ENCODE data around the gene ARID1A. TPM values are rescaled to one million over a fixed set of nuclear protein-coding genes. Genes with fewer than 3 reads are reported as not detected.

Gene ARID1A
- total RNA-seq, 1 experiment from 2014 or later: 60.5 TPM

DNA sequence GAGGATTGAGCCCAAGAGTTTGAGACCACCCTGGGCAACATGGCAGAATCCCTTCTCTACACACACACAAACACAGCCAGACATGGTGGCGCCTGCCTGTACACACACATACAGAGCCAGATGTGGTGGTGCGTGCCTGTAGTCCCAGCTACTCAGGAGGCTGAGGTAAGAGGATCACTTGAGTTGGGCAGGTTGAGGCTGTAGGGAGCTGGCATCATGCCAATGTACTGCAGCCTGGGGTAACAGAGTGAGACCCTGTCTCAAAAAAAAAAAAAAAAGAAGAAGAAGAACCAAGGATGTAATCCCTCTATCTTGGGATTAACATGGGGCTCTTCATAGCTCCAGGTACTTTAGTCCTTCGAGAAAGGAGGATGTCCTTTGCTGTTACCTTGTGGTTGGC lies 62.5 kb downstream of the ARID1A start:
- no peak for DNase-seq
- peaks cover 33% of the 10 kb centered on the region for H3K79me2 ChIP-seq (ENCODE audit: low read depth)

DNA sequence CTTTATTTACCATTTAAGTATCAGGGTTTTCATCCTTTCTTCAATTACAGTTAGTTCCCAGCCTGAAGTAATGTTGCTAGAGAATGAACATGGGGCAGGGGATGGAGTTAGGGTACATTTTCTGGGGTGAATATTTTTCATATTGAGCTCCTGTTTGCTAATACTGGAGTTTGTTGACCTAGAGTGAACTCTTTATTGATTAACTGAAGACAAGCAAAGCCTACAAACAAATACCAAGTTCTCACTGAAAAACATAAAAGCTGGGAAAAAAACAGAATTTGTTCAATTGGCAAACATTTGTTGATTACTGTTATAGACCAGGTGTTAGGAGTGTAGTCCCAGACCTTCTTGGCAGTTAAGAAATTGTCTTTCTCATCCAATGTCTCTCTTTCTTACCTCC lies 63.7 kb downstream of the ARID1A start:
- H3F3A ChIP-seq (ENCODE audit: insufficient read depth, low read depth): peaks cover 16% of the 10 kb centered on the region
- H3K27me3 ChIP-seq (ENCODE audit: insufficient read depth, low read depth): no peaks in the 10 kb centered on the region
- intact Hi-C loops (cut with micrococcal nuclease; ENCODE audit: unreplicated experiment): no loop called here
- H3K27ac ChIP-seq: no peak overlapping the region
- no peaks in the 10 kb centered on the region for H3K9me2 ChIP-seq (ENCODE audit: insufficient read depth)
- no peak for DNase-seq
- H3K4me2 ChIP-seq: no peak overlapping the region
- H2AFZ ChIP-seq: no peak overlapping the region
- H3K36me3 ChIP-seq (ENCODE audit: low read depth): peaks cover 16% of the 10 kb centered on the region
- peaks cover 10% of the 10 kb centered on the region for H3K4me1 ChIP-seq (replicated peaks; ENCODE audit: insufficient read depth)
- CTCF ChIA-PET: no interaction called here
- TF ChIP-seq, protein P1, sequence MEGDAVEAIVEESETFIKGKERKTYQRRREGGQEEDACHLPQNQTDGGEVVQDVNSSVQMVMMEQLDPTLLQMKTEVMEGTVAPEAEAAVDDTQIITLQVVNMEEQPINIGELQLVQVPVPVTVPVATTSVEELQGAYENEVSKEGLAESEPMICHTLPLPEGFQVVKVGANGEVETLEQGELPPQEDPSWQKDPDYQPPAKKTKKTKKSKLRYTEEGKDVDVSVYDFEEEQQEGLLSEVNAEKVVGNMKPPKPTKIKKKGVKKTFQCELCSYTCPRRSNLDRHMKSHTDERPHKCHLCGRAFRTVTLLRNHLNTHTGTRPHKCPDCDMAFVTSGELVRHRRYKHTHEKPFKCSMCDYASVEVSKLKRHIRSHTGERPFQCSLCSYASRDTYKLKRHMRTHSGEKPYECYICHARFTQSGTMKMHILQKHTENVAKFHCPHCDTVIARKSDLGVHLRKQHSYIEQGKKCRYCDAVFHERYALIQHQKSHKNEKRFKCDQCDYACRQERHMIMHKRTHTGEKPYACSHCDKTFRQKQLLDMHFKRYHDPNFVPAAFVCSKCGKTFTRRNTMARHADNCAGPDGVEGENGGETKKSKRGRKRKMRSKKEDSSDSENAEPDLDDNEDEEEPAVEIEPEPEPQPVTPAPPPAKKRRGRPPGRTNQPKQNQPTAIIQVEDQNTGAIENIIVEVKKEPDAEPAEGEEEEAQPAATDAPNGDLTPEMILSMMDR (conservative IDR thresholded peaks at IDR 0.05): no peak
- no peak for TF ChIP-seq EZH2 (IDR thresholded peaks at IDR 0.05; ENCODE audit: low read depth)
- no peaks in the 10 kb centered on the region for H4K20me1 ChIP-seq (ENCODE audit: insufficient read depth)
- peaks cover 33% of the 10 kb centered on the region for H3K79me2 ChIP-seq (ENCODE audit: low read depth)
- H3K4me3 ChIP-seq: no peak overlapping the region
- no TSS peak for BruUV-seq (replicated peaks)
- H3K9me3 ChIP-seq (ENCODE audit: insufficient read depth, low read depth): no peaks in the 10 kb centered on the region
- POLR2A ChIA-PET (ENCODE audit: unreplicated experiment): no interaction called here

More for the DNA sequence above, 62.5 kb downstream of the ARID1A start:
- no peak overlapping the region for H3K27ac ChIP-seq
- peaks cover 16% of the 10 kb centered on the region for H3K36me3 ChIP-seq (ENCODE audit: low read depth)
- H3K9me3 ChIP-seq (ENCODE audit: insufficient read depth, low read depth): no peaks in the 10 kb centered on the region
- intact Hi-C loops (cut with micrococcal nuclease; ENCODE audit: unreplicated experiment): no loop called here
- H3K9me2 ChIP-seq (ENCODE audit: insufficient read depth): no peaks in the 10 kb centered on the region
- TF ChIP-seq, protein P1 (conservative IDR thresholded peaks at IDR 0.05): no peak
- H3F3A ChIP-seq (ENCODE audit: insufficient read depth, low read depth): peaks cover 28% of the 10 kb centered on the region
- no peaks in the 10 kb centered on the region for H3K27me3 ChIP-seq (ENCODE audit: insufficient read depth, low read depth)
- no peaks in the 10 kb centered on the region for H4K20me1 ChIP-seq (ENCODE audit: insufficient read depth)
- H3K4me1 ChIP-seq (replicated peaks; ENCODE audit: insufficient read depth): peaks cover 22% of the 10 kb centered on the region
- ChIA-PET CTCF (interaction anchor here (0.6 to 0.7 kb wide), 3 partner anchors 29 to 319 kb away, joined by 4 to 24 read pairs (median 6); no protein-coding TSS in a partner anchor), POLR2A (ENCODE audit: unreplicated experiment) (interaction anchor here (0.6 kb wide), 1 partner anchor 22 kb away, joined by 3 read pairs; no protein-coding TSS in a partner anchor)
- BruUV-seq (replicated peaks): no TSS peak
- no peak overlapping the region for H3K4me2 ChIP-seq
- no peak overlapping the region for H3K4me3 ChIP-seq
- no peak overlapping the region for H2AFZ ChIP-seq

DNA sequence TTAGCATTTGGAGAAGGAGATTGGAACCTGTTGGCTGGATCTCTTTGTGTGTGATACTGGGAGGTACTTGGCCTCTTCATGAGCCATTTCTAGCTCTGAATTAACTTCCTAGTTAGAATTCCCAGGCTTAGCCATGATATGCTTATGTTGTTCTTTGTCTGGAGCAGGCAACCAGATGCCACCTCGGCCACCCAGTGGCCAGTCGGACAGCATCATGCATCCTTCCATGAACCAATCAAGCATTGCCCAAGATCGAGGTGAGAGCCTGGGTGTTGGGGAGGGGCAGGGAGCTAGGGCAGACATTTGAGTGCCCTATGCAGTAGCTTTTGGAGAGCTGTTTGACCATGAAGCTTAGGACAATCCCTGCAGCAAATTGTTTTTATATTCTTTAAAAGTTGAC lies 65.4 kb downstream of the ARID1A start:
- Histone ChIP-seq H3K4me1 (replicated peaks; ENCODE audit: insufficient read depth) (no peaks in the 10 kb centered on the region), H3K36me3 (ENCODE audit: low read depth) (peaks cover 20% of the 10 kb centered on the region)

More for the DNA sequence above, 65.4 kb downstream of the ARID1A start:
- Histone ChIP-seq H3K9me3 (ENCODE audit: insufficient read depth, low read depth) (no peaks in the 10 kb centered on the region), H3K27me3 (ENCODE audit: insufficient read depth, low read depth) (no peaks in the 10 kb centered on the region), H4K20me1 (ENCODE audit: insufficient read depth) (no peaks in the 10 kb centered on the region), H3K4me3 (no peak overlapping the region), H3K79me2 (ENCODE audit: low read depth) (peaks cover 19% of the 10 kb centered on the region), H2AFZ (no peak overlapping the region), H3F3A (ENCODE audit: insufficient read depth, low read depth) (peaks cover 3% of the 10 kb centered on the region; the same call in 1 of the 2 replicates), H3K4me2 (no peak overlapping the region), H3K27ac (no peak overlapping the region), H3K9me2 (ENCODE audit: insufficient read depth) (no peaks in the 10 kb centered on the region)
- intact Hi-C loops (cut with micrococcal nuclease; ENCODE audit: unreplicated experiment): no loop called here
- BruUV-seq (replicated peaks): no TSS peak
- DNase-seq: no peak
- TF ChIP-seq, protein P1 (conservative IDR thresholded peaks at IDR 0.05): no peak; the same call in 1 of the 2 replicates
- no peak for TF ChIP-seq EZH2 (IDR thresholded peaks at IDR 0.05; ENCODE audit: low read depth)
- POLR2A ChIA-PET (ENCODE audit: unreplicated experiment): no interaction called here
- CTCF ChIA-PET: no interaction called here

All from PC-9 (cell line).